GM12872 (cell line): ENCODE results near the gene ANK2.

ENCODE experiments used
- TF ChIP-seq, protein P1 (sequence below): IDR thresholded peaks from 3 replicates; pipeline ENCODE4 v1.5.1; 2011; ENCODE audit warnings: low read depth, mild to moderate bottlenecking, low read length, moderate library complexity; ENCODE audit not compliant: insufficient read depth

Gene ANK2

DNA sequence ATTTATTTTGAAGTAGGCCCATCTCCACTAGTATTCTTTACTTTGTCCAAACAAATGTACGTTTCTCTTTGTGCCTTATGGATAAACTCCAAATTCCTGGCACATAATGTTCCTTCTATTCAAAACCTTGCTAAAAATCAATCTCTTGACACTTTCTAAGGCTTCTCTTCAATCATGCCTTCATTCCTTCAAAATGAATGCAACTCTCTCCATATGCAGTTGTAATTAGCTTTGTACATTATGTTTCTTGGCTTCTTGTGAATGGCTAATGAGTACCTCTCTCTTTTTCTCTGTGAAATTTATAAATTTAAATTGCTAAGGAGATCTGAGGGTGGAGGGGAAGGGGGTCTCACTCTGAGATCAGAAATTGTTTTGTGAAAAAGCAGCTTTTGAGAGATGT, 24.0 kb upstream of the ANK2 start:
- TF ChIP-seq, protein P1, sequence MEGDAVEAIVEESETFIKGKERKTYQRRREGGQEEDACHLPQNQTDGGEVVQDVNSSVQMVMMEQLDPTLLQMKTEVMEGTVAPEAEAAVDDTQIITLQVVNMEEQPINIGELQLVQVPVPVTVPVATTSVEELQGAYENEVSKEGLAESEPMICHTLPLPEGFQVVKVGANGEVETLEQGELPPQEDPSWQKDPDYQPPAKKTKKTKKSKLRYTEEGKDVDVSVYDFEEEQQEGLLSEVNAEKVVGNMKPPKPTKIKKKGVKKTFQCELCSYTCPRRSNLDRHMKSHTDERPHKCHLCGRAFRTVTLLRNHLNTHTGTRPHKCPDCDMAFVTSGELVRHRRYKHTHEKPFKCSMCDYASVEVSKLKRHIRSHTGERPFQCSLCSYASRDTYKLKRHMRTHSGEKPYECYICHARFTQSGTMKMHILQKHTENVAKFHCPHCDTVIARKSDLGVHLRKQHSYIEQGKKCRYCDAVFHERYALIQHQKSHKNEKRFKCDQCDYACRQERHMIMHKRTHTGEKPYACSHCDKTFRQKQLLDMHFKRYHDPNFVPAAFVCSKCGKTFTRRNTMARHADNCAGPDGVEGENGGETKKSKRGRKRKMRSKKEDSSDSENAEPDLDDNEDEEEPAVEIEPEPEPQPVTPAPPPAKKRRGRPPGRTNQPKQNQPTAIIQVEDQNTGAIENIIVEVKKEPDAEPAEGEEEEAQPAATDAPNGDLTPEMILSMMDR = no peak

DNA sequence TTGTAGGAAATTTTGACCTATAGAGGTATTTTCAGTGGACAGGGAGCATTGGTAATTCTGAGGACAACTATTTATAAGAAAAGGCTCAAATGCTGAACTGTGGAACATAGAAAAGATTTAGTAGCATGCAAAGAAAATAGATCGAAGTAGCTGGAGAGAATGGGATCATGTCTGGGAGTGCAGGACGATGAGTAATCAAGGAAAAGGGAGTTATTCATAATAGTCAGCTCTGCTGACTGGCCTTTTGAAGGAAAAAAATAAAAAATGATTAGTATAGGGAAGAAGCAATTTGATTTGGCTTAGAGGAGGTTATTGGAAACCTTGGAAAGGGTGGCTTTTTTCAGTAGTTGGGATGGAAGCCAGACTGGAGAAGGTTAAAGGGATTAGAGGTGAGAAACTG, 22.9 kb upstream of the ANK2 start:
- TF ChIP-seq, protein P1 = no peak

DNA sequence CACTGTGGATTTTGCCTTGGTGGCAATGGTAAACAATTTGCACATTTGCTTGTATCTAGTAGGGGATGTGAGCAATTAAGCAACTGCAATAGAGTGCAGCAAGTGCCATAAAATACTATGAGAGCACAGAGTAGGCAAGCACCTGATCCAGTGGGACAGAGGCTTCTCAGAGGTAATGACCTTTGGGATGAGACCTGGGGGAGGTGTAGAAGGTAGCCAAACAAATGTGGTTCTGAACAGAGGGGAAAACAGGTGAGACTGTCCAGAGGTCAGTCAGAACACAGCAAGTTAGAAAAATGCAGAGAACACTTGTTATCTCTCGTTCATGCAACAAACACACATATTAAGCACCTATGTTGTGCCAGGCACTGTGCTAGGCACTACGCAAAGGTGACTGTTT, 21.4 kb upstream of the ANK2 start:
- TF ChIP-seq, protein P1 = no peak

DNA sequence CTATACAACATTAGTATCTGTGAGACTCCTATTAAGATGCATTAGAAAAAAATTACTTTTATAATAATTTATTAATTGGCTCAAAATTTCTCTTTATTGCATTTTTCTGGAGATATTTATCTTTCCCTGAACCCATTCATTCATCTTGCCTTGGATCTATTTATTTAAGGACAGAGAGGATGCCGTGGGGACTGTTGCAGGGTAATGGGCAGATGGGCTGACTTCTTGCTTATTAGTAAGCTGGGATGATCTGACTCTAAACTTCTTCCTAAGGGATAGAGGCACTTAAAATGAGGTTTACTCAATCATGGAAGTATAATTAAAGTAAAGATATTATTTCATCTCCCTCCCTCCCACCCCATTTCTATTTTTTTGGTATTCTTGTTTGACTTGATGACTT, 18.2 kb upstream of the ANK2 start:
- TF ChIP-seq, protein P1 = no peak

DNA sequence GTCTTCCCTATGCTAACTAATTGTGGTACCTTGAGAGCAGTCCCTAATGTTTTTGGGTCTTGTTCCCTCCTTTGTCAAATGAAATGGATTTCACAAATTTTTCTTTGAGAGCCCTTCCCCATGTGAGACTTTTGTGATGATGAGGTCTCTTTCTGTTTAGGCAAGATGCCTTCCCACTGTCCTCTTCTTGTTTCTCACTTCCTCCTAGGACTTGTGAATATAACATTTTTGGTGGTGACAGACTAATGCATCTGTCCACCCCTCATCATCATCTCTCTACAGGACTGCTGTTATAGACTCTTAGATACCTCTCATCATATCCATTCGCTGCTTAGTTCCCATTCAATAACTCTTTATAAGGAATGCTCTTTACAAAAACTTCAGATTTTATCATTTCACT, 8.7 kb upstream of the ANK2 start:
- TF ChIP-seq, protein P1 = no peak

DNA sequence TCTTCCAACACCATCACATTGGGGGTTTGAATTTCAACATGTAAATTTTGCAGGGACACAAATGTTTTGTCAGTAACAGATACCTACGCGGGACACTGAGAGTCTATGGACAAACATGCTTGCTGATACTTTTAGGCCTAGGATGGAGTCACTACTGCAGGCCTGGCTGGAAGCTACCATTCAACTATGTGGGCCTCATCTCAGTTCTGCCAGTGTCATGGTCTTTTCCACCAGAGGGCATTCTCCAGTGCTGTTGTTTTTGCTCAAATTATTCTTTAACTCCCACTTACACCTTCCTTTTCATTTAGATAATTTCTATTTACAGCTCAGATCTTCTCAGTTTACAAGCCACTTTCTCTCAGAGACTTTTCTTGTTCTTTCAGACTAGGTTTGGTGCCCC, 7.0 kb upstream of the ANK2 start:
- TF ChIP-seq, protein P1 = no peak

DNA sequence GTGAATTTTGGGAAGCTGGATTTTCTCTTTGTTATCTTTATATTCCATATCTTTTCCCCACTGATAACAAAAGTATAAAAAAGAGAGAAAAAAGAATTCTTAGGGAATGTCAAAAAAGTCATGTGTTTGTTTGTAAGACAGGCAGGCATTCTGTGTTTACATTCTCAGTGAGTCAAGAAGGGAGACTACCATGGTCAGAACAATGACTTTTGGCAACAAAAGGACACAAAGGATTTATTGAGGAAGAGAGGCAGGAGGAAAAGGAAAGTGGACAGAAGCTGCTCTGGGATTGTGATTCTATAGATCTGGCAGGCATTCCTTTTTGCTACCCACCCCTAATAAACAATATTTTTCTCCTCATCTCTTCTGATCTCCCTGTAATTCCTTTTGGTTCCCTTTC, 5.9 kb upstream of the ANK2 start:
- TF ChIP-seq, protein P1 = no peak

DNA sequence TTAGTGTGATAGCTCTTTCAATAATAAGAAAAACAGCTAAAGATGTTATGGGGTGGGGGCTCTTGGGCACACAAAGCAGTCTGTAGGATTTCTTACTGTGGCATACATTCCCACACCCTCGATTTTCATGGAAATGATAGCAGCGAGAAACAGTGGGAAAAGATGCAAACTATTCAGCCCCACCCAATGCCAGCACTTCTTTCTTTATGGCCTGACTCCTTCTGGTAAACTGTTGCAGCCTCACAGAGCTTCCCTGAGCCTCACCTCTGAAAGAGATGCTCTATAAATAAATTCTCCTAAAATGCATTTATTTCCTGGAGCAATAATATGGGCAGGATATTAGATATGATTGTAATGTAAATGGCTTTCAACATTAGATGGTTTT, 910 bp downstream of the ANK2 start:
- TF ChIP-seq, protein P1 = no peak
